ENCODE data around the gene PCNX3. TPM values are rescaled to one million over a fixed set of nuclear protein-coding genes. Genes with fewer than 3 reads are reported as not detected.

The PCNX3 gene
- polyA plus RNA-seq (6.1 to 16.5 TPM (median 10.5 TPM) in 3 replicates), polyA minus RNA-seq (26.5 to 94.3 TPM (median 29.5 TPM) in 3 replicates)
- 2.9 TPM for polyA plus RNA-seq (2011; ENCODE audit: low read depth)
- polyA plus RNA-seq (2011; cell fraction: cytosol; rRNA removed), result 5.5 and 9.7 TPM in 2 replicates
- 45.9 and 65.6 TPM in 2 replicates for polyA plus RNA-seq (2011; cell fraction: nucleus; rRNA removed)
- 16.6 and 25.6 TPM in 2 replicates for polyA plus RNA-seq (2012; ENCODE audit: low replicate concordance)
- polyA minus RNA-seq (2011; cell fraction: cytosol; rRNA and poly(A)+ RNA removed), result 33.4 TPM
- 97.7 and 104 TPM in 2 replicates for polyA minus RNA-seq (2011; cell fraction: nucleus; rRNA and poly(A)+ RNA removed)

GRCh38 chr11:65615229-65615949 is at the start of gene PCNX3:
PCNX3 (plus strand) TSS chr11:65615776; CDS start chr11:65616312, 536 bp downstream.
- no peaks in the 10 kb centered on the region for H4K20me1 ChIP-seq (ENCODE audit: control insufficient read depth, extremely low read depth, insufficient read depth, low read length)
- peaks cover 81% of the 10 kb centered on the region for H3K79me2 ChIP-seq (ENCODE audit: control insufficient read depth, insufficient read depth, low read length)
- DNase-seq (ENCODE audit: low read depth, low spot score) (peak; percentile 100), FAIRE-seq (peak; percentile 97)
- dilution Hi-C loops (cut with MboI; ENCODE audit: extremely low pct_ligation_motif_present, low sequenced_read_pairs), result no loop called here
- H3K4me3 ChIP-seq (ENCODE audit: control insufficient read depth in 2 of 3, extremely low read depth in 1 of 3, insufficient read depth in 2 of 3, low read depth in 1 of 3, low read length in 3 of 3), result peak within 1 kb of the TSS; percentile 85 to 96 (median 93)
- peak within 1 kb of the TSS; percentile 99 for H3K9ac ChIP-seq (ENCODE audit: control insufficient read depth, extremely low read depth, insufficient read depth, low read length)
- no peaks in the 10 kb centered on the region for H3K27me3 ChIP-seq (ENCODE audit: control insufficient read depth, extremely low read depth, insufficient read depth, low read length)
- no peaks in the 10 kb centered on the region for H3K9me3 ChIP-seq (ENCODE audit: control insufficient read depth, low read depth, low read length)
- H3K36me3 ChIP-seq (ENCODE audit: control insufficient read depth in 2 of 2, extremely low read depth in 1 of 2, insufficient read depth in 2 of 2, low read length in 2 of 2), result peaks cover 29 to 43% of the 10 kb centered on the region in 2 experiments
- no peak for TF ChIP-seq EZH2 (IDR thresholded peaks at IDR 0.05; ENCODE audit: low read length)
- peak within 1 kb of the TSS; percentile 99 for H3K27ac ChIP-seq (ENCODE audit: control insufficient read depth, insufficient read depth, low read length)
- no peaks in the 10 kb centered on the region for H3K9me1 ChIP-seq (ENCODE audit: control insufficient read depth, extremely low read depth, insufficient read depth, low read length)
- peak within 1 kb of the TSS; percentile 88 for H3K4me2 ChIP-seq (ENCODE audit: control insufficient read depth, extremely low read depth, insufficient read depth, low read depth, low read length)
- peaks cover 25% of the 10 kb centered on the region for H3K4me1 ChIP-seq (ENCODE audit: control insufficient read depth, extremely low read depth, insufficient read depth, low read length)
- peak within 1 kb of the TSS; percentile 52 for H2AFZ ChIP-seq (ENCODE audit: control insufficient read depth, low read length)

GRCh38 chr11:65569164-65569972 is 46.2 kb upstream of the PCNX3 start:
- FAIRE-seq, result no peak

More at GRCh38 chr11:65569164-65569972, 46.2 kb upstream of the PCNX3 start:
- H4K20me1 ChIP-seq (ENCODE audit: control insufficient read depth, extremely low read depth, insufficient read depth, low read length), result peaks cover 5% of the 10 kb centered on the region
- H3K9me3 ChIP-seq (ENCODE audit: control insufficient read depth, low read depth, low read length), result no peaks in the 10 kb centered on the region
- peak overlapping the region; percentile 92 for H3K27ac ChIP-seq (ENCODE audit: control insufficient read depth, insufficient read depth, low read length)
- no peaks in the 10 kb centered on the region for H3K9me1 ChIP-seq (ENCODE audit: control insufficient read depth, extremely low read depth, insufficient read depth, low read length)
- peak overlapping the region; percentile 100 for H3K4me2 ChIP-seq (ENCODE audit: control insufficient read depth, extremely low read depth, insufficient read depth, low read depth, low read length)
- dilution Hi-C loops (cut with MboI; ENCODE audit: extremely low pct_ligation_motif_present, low sequenced_read_pairs), result no loop called here
- no peak for DNase-seq (ENCODE audit: low read depth, low spot score)
- peak overlapping the region; percentile 85 to 90 (median 88) for H3K4me3 ChIP-seq (ENCODE audit: control insufficient read depth in 2 of 3, extremely low read depth in 1 of 3, insufficient read depth in 2 of 3, low read depth in 1 of 3, low read length in 3 of 3)
- peaks cover 0 to 2% of the 10 kb centered on the region in 2 experiments for H3K36me3 ChIP-seq (ENCODE audit: control insufficient read depth in 2 of 2, extremely low read depth in 1 of 2, insufficient read depth in 2 of 2, low read length in 2 of 2)
- H3K27me3 ChIP-seq (ENCODE audit: control insufficient read depth, extremely low read depth, insufficient read depth, low read length), result no peaks in the 10 kb centered on the region
- peak overlapping the region; percentile 92 for H3K9ac ChIP-seq (ENCODE audit: control insufficient read depth, extremely low read depth, insufficient read depth, low read length)
- peaks cover 44% of the 10 kb centered on the region for H3K79me2 ChIP-seq (ENCODE audit: control insufficient read depth, insufficient read depth, low read length)
- H3K4me1 ChIP-seq (ENCODE audit: control insufficient read depth, extremely low read depth, insufficient read depth, low read length), result peaks cover 47% of the 10 kb centered on the region
- TF ChIP-seq CTCF (optimal IDR thresholded peaks at IDR 0.05 in 1 of 3, IDR thresholded peaks at IDR 0.05 in 1 of 3, conservative IDR thresholded peaks at IDR 0.05 in 1 of 3; ENCODE audit: extremely low read depth in 1 of 3, insufficient read depth in 2 of 3, low read length in 3 of 3), result no peak
- no peak for TF ChIP-seq EZH2 (IDR thresholded peaks at IDR 0.05; ENCODE audit: low read length)
- H2AFZ ChIP-seq (ENCODE audit: control insufficient read depth, low read length), result peak overlapping the region; percentile 96
